AG04450 (cell line): ENCODE data around the gene GGT6. TPM values are rescaled to one million over a fixed set of nuclear protein-coding genes. Genes with fewer than 3 reads are reported as not detected.
"Not testable (repeated sequence)": the region's sequence is repeated elsewhere in the genome, so short reads cannot be mapped to it uniquely, and the experiment has no call there.

Experiments used
- CTCF ChIA-PET: fragments of 300-600, 350-600 bp; formaldehyde crosslinking; extraction: SDS; loops from one replicate; lab custom pipeline; 2022; ENCODE audit warnings: antibody characterized with exemption, inconsistent platforms; lab: Charles Lee
- POLR2A ChIA-PET: fragments of 350-600 bp; formaldehyde crosslinking; extraction: SDS; loops from one replicate; lab custom pipeline; 2021; ENCODE audit warnings: antibody characterized with exemption, inconsistent platforms; lab: Yijun Ruan, JAX
- DNase-seq: peaks from one replicate; pipeline ENCODE4 v3.0.0-alpha.2; 2011; ENCODE audit warnings: low read depth, low spot score
- H3K27ac ChIP-seq: one replicate; pipeline ENCODE4 v1.5.1; 2012; ENCODE audit warnings: low read depth, low read length, control low read depth
- H3K27me3 ChIP-seq: one replicate; pipeline ENCODE4 v1.6.0; 2012; ENCODE audit warnings: low read length; ENCODE audit not compliant: control insufficient read depth, insufficient read depth
- H3K4me3 ChIP-seq: 2 replicates; pipeline ENCODE4 v1.5.1; 2011; ENCODE audit warnings: mild to moderate bottlenecking, low read depth, low read length, control low read depth
- H3K9me3 ChIP-seq: 2 replicates; pipeline ENCODE4 v1.5.1; 2012; ENCODE audit warnings: low read length; ENCODE audit not compliant: control insufficient read depth, insufficient read depth
- CTCF ChIP-seq: IDR thresholded peaks from 2 replicates; pipeline ENCODE4 v1.5.1; 2011; ENCODE audit warnings: low read depth, low read length, control low read depth, inconsistent platforms
- polyA plus RNA-seq: library from polyadenylated mRNA; depleted of rRNA; stranded (reverse); fragments of >200 nt; gene quantifications from 2 replicates; pipeline ENCODE4 v1.2.3, GENCODE V29; 2011

Gene GGT6
- polyA plus RNA-seq, 1 experiment = not detected

- DNase-seq = no peak
- H3K27ac ChIP-seq = no peak overlapping the region
- CTCF ChIA-PET = interaction anchor here (0.6 to 3.2 kb wide), 4 partner anchors 18 to 172 kb away, joined by 3 to 18 read pairs (median 5); no protein-coding TSS in a partner anchor
Observed at GRCh38 chr17:4607261-4607741, 46.9 kb upstream of the GGT6 start.

GRCh38 chr17:4605826-4606225, 45.4 kb upstream of the GGT6 start:
- CTCF ChIA-PET = interaction anchor here (1.1 to 1.5 kb wide), 2 partner anchors 19 to 39 kb away, joined by 4 to 5 read pairs; no protein-coding TSS in a partner anchor
- POLR2A ChIA-PET = no interaction called here
- TF ChIP-seq CTCF = no peak
- Histone ChIP-seq H3K27me3 (peaks cover 26% of the 10 kb centered on the region), H3K9me3 (no peaks in the 10 kb centered on the region), H3K27ac (no peak overlapping the region), H3K4me3 (no peak overlapping the region)
- DNase-seq = no peak

More at GRCh38 chr17:4607261-4607741, 46.9 kb upstream of the GGT6 start:
- H3K9me3 ChIP-seq = no peaks in the 10 kb centered on the region
- POLR2A ChIA-PET = no interaction called here
- no peak overlapping the region for H3K4me3 ChIP-seq
- H3K27me3 ChIP-seq = peaks cover 26% of the 10 kb centered on the region
- TF ChIP-seq CTCF = no peak

- CTCF ChIA-PET = interaction anchor here (1.1 kb wide), 1 partner anchor 38 kb away, joined by 5 read pairs; no protein-coding TSS in a partner anchor
- H3K27ac ChIP-seq, DNase-seq, H3K4me3 ChIP-seq, POLR2A ChIA-PET, H3K9me3 ChIP-seq: not testable (repeated sequence)
- peaks cover 26% of the 10 kb centered on the region for H3K27me3 ChIP-seq
Observed at GRCh38 chr17:4604736-4605135, 44.4 kb upstream of the GGT6 start.

- ChIA-PET POLR2A (no interaction called here), CTCF (no interaction called here)
- peaks cover 27% of the 10 kb centered on the region for H3K27me3 ChIP-seq
- DNase-seq = no peak
- H3K4me3 ChIP-seq = no peak overlapping the region
- TF ChIP-seq CTCF = no peak
- H3K9me3 ChIP-seq = no peaks in the 10 kb centered on the region; the same call in 1 of the 2 replicates
- H3K27ac ChIP-seq = no peak overlapping the region
Observed at GRCh38 chr17:4604111-4604644, 43.8 kb upstream of the GGT6 start.

GRCh38 chr17:4602041-4602440, 41.7 kb upstream of the GGT6 start:
- no peak for TF ChIP-seq CTCF
- DNase-seq = no peak
- no peaks in the 10 kb centered on the region; the same call in 1 of the 2 replicates for H3K9me3 ChIP-seq
- POLR2A ChIA-PET = no interaction called here
- peaks cover 39% of the 10 kb centered on the region for H3K27me3 ChIP-seq
- no peak overlapping the region for H3K27ac ChIP-seq
- CTCF ChIA-PET = interaction anchor here (0.6 kb wide), 1 partner anchor 230 kb away, joined by 3 read pairs; no protein-coding TSS in a partner anchor
- H3K4me3 ChIP-seq = no peak overlapping the region
